Measurements from ENCODE around the gene GPX3.

Gene GPX3

DNA sequence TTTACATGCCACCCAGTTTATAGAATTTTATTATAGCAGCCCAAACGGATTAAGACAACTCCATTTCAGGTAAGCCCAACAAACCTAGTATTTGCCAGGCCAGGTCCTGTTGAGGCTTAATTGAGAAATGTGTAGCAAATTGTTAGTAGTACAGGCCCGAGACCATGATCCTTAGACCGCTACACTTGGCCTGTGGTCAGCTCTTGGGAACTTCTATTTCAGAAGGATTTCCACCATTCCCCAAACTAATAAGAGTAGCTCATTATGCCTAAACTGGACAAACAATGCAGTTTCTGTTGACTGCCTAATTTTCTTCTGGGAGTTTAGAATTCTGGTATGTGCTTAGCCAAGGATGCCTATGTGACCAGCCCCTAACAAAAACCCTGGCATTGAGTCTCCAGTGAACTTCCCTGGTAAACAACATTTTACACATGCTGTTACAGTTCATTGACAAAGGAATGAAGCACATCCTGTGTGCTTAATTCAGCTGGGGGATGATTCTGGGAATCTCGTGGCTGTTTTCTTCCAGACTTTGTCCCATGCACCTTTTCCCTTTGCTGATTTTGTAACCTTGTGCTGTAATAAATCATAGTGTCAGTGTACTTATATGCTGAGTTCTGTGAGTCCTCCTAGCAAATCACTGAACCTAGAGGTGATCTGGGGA lies 5.6 kb upstream of the GPX3 start:
- DNase-seq = no peak

DNA sequence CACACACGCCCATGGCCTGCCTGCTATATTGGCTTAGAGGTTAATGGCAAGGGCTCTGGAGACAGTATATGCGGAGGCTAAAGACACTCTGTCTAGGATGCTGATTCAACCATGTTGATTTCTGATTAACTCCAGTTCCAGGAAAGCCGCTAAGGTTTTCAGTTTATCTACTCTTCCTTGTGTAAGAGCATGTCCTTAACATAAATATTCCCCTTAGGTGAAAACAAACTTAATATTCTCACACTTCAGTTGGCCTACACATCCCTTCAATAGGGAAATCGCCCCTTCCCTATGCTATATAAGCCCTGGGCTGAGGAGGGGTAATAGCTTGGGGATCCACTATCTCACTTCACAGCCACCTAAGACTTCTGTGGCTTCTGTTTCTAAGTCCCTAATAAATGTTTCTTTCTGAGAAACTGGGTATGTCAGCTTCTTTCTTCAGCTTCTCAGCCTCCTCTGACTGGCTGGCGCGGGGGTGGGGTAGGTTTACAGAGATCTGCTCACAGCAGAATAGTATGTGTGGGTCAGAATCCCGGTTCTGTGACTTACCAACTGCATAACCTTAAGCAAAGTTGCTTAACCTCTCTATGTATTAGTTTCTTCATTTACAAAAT lies 4.3 kb upstream of the GPX3 start:
- no peak for DNase-seq

DNA sequence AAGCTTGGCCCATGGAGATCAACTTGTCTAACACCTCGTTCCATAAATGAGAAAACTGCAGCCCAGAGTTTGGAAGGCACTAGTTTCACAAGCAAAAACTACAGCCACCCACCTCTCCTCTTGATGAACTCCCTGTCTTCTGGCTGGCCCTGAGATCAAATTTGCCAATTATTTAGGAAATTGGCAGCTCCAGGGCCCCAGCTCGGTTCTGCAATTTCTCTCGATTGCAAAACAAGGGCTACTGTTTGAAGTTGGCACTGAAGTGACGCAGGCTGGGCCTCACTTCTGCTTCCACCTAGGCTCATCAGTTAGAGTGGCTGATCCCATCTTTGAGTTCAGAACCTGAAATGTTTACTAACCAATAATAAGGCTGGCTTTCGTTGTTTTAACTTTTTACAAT lies 3.7 kb upstream of the GPX3 start:
- DNase-seq = no peak

DNA sequence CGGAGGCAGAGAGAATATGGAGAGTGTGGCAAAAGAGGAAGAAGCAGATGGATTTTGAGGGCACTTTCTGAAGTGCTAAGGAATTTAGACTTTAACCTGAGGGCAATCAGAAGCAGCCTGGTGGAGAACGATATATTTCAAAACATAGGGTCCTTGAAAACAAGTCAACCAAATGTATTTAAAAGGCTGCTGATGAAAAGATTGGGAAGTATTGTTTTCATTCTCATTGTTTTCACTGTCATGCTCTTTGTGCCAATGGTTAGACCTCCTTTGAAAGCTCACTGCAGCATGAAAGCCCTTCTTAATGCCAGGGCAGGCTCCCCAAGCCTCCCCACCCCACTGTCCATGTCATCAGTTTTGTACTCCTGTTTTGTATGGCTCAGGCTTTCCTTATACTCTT lies 2.5 kb upstream of the GPX3 start:
- DNase-seq = no peak

DNA sequence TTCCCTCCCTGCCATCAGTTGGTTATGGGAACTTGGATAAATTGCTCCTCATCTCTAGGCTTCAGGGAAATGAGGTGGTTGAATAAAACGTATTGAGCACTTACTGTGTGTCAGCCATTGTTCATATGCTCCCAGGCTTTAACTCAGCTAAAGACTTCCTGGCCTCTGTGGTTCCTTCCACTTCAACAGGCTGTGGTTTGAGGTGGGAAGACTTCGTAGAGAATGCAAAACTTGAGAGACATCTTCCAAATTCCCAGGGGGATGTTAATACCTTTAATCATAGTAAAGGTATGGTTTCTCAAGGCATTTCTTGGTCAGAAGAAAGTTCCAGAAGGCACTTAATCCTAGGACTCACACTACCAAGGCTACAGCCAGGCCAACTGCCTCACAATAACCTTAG lies 1.5 kb upstream of the GPX3 start:
- DNase-seq = no peak

DNA sequence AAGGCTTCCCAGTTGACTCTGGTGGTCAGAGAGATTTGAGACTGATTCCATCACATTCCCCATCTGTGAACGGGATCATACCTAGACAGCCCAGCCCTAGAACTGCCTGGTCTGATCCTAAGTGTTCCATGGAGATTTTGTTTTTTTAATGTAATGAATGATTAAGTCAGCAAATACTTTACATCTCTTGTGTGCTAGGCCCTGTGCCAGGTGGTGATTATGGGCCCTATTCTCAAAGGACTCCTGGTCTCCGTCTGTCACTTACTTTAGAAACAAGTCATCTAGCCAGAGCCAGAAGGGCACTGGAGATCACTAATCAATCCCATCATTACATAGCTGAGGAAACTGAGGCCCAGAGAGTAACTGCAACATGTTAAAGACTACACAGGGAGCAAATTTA lies 1.1 kb upstream of the GPX3 start:
- no peak for DNase-seq

DNA sequence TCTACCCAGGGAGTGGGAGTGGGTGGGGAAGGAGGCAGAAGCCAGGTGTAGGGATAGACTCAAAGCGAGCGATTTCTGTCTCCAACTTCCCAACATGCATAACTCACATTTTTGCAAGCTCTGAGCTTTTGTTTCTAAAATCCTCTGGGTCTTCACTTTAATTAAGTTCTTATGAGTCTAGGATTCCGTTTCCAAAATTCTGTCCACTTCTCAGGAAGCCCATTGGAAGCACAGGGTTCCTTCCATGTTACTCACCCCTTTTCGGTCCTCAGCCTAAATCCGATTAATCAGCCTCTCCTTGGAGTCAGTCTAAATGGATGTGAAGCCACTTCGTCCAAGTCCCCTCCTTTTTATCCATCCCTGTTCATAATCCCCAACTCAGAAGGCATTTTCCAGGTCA lies 1.4 kb downstream of the GPX3 start:
- no peak for DNase-seq

DNA sequence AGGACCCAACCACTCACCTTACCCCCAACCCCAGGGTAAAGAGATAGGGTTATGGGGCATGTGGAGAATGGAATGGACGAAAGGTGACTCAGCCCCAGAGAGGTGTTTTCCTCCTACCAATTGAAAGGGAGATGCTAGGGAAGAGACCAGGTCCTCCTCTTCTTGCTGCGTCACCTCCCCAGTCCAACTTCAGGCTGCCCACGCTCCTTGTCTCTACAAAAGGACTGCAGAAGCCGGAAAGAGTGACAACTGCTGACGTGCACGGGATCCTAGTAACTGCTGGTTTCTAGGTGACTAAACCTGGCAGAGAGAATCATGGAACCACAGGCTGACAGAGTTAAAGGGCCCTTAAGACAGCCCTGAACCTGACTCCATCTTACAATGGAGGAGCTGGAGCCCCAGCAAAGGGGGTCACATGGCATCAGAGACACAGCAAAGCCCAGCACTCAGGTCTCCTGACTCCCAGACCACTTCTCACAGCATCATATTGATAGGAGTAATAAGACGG lies 2.2 kb downstream of the GPX3 start:
- no peak for DNase-seq

DNA sequence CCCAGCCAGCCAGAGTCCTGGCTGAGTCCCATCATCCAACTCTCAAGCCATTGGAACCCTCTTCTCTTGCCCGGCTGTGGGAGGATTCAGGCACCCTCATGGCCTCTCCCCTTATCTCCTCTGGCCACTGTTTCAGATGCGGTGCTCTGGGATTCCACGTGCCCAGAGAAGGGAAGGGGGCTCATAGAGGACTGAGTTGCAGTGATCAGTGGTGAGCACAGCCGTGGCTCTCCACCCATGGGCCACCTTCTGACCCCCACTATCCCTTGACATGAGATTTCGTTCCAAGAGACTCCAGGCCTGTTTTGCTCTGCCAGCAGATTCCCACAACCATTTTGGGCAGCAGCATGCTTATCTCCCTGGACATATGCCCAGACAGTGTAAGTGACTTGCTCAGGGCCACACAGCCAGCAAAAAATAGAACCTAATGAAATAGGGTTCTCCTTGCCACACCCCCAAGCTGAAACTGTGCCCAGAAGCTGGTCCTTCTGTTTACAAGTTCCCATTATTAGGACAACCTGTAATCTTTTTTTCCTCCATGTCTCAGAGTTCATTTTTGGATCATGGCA lies 2.7 kb downstream of the GPX3 start:
- DNase-seq = no peak

DNA sequence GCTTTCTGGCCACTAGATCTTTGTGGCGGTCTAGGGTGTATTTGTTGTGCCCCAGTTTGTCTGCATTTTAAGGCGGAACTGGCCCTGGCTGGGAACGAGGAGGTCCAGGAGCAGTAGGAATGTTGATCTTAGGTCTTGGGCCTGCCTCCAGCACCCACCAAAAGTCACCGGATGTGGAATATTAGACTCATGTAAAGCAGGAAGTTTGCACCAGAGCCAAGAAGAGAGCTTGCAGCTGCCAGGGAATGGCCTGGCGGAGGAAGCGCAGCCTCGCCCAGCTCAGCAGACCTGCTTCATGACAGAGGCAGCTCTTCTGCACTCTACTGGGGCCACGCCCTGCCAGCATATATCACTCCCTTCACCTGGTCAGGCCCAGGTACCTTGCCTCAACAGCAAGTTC lies 3.3 kb downstream of the GPX3 start:
- DNase-seq = no peak

DNA sequence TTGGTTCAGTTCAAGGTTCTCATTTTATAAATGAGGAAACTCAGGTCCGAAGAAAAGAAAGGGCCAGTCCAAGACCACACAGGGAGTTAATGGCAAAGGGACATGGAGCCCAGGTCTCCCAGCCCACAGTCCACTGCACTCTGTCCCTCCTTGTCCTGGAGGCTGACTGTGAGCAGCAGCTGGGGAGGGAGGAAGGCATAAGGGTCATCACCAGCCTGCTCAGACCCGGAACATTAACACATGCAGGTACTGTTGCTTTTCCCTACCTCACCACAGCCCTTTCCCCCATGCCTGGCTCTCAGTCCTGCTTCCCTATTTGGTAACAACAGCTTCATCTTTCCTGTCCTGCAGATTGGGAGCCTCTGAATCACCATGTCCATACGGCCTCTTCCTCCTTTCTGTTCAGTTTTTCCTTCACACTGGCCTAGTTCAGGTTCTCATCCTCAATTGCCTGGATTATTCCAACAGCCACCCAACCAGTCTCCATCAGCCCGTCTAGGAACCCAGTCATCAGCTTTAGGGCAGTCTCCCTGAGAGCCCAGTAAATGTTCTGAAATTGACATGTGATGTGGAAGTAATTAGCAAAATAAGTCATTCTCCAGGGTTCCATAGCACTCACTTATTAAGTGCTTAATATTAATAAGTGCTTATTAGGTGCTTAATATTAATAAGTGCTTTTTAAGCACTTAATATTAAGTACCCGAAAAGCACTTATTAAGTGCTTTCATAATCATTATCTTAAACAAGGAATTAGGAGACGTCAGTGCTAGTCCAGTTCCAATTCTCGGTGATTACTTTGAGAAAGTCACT lies 4.3 kb downstream of the GPX3 start:
- no peak for DNase-seq

DNA sequence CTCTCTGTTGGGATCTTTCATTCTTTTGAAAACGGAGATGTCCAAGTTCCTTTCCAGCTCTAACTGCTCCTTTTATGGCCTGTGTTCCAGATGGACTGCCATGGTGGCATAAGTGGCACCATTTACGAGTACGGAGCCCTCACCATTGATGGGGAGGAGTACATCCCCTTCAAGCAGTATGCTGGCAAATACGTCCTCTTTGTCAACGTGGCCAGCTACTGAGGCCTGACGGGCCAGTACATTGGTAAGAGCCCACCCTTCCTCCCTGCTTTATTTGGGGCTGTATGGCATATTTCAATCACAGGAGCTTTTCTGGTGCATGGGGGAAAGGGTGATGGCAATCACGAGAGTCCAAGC lies 4.8 kb downstream of the GPX3 start:
- DNase-seq = no peak

DNA sequence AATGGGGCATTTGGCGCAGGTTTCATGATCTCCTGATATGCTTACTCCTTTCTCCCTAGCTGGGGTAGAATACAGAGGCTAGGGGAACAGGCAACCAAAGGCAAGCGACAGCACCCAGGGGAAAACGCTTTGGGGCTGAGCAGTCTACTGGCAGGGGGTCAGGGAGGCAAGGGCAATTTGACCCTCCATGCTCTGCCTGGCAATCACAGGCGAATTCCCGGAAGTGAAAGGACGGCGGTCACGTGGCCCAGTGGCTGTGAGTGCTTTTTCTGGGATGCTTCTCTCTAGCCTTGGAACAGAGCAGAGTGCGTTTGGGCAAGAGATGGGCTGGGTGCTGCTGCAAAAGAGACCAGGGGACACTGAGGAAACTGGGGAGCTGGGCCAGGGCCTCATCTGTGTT lies 5.7 kb downstream of the GPX3 start:
- DNase-seq = no peak

DNA sequence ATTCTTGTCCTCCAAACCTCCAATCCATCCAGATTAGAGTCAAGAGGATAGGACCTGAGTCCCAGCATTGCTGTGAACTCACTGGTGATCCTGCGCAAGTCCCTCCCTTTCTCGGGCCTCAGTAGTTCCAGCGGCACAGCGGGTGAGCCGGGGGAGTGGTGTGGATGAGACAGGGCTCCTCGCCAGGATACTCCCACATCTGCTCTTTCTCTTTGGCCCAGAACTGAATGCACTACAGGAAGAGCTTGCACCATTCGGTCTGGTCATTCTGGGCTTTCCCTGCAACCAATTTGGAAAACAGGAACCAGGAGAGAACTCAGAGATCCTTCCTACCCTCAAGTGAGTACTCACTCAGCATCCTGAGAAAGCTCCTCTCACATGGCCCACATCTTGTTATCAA lies 6.3 kb downstream of the GPX3 start:
- DNase-seq = no peak

DNA sequence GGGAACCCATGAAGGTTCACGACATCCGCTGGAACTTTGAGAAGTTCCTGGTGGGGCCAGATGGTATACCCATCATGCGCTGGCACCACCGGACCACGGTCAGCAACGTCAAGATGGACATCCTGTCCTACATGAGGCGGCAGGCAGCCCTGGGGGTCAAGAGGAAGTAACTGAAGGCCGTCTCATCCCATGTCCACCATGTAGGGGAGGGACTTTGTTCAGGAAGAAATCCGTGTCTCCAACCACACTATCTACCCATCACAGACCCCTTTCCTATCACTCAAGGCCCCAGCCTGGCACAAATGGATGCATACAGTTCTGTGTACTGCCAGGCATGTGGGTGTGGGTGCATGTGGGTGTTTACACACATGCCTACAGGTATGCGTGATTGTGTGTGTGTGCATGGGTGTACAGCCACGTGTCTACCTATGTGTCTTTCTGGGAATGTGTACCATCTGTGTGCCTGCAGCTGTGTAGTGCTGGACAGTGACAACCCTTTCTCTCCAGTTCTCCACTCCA lies 7.6 kb downstream of the GPX3 start:
- DNase-seq = no peak

DNA sequence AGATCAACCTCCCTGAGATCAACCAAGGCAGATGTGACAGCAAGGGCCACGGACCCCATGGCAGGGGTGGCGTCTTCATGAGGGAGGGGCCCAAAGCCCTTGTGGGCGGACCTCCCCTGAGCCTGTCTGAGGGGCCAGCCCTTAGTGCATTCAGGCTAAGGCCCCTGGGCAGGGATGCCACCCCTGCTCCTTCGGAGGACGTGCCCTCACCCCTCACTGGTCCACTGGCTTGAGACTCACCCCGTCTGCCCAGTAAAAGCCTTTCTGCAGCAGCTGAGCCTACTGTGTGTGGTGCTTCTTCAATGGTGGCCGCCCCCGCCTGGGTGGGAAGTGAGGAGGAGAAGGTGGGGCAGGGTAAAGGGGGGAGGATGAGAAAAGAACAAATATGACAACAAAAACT lies 8.3 kb downstream of the GPX3 start:
- DNase-seq = no peak

DNA sequence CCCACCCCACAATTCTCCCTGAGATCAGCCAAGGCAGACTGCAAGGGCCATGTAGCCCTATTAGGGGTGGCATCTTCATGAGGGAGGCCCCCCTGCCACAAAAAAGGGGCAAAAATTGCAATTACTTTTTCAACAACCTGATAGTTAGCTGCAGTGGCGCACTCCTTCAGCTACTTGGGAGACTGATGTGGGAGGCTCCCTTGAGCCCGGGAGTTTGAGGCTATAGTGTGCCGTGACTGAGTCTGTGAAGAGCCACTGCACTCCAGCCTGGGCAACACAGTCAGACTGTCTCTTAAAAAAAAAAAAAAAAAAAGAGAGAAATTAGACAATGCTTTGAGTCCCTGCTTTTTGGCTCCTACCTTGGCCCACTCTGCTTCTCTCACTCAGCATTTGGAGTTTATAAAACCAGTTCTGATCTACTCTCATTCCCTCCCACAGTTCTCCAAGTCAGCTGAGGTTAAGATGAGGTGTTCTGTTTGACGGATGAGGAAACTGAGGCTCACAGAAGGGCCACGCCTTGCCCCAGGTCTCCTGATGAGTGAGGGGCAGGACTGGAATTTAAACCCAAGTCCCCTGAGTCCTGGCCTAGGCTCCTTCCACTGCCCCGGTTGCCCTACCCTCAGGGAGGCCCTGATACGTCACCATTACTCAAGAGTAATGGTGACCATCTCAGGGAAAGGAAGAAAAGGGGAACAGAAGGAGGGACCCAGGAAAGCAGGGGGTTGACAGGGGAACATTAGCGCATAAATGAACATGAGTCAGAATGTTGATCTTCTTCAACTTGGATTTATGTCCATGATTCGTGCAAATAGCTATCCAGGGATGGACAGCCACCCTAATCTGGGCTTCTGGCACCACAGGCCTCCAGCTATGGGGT lies 9.0 kb downstream of the GPX3 start:
- no peak for DNase-seq

DNA sequence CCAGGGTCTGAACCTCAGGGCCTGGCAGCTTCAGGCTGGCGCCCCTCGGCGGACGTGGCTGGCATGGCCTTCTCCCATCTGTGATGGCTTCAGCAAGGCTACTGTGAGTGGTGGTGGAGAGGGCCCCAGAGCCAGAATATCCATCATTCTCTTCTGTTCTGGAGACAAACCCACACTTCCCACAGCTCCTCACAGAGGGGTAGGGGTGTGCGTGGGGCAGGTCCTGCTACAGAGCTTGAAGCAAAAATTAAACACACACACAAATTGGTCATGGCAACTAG lies 9.6 kb downstream of the GPX3 start:
- DNase-seq = no peak

DNA sequence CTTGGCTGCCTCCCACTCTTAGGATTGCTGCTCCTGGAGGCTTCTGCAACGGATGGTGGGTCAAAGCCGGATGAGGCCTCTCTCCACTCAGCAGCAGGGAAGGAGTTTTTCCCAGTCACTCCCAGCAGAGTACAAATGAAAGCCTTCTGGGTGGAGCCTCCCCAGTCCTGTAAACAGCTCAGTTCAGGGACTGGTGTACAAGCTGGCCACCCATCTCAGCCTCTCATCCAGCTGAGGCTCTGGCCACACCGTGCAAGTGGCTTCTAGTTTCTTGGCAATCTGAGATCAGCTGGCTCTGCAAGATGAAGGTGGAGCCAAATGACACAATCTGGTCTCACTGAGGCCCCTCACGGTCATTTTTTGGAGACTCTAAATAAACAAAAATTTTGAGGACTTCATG lies 10.0 kb downstream of the GPX3 start:
- DNase-seq = no peak

DNA sequence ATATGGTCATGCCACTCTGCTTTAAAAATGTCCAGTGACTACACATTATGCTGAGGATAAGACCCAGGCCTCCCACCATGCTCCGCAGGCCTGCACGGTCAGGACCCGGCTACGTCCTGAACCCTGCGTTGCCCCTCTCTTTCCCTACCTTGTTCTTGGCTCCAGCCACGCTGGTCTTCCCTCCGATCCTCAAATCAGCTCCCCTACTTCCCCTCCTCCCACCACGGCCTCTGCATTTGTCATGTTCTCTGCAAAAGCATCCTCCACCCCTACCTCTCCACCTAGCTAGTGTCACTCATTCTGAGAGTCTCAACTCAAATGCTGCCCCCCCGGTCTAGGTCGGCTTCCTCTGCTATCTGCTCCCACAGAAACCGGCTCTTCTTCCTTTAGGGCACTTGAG lies 11.2 kb downstream of the GPX3 start:
- no peak for DNase-seq

DNA sequence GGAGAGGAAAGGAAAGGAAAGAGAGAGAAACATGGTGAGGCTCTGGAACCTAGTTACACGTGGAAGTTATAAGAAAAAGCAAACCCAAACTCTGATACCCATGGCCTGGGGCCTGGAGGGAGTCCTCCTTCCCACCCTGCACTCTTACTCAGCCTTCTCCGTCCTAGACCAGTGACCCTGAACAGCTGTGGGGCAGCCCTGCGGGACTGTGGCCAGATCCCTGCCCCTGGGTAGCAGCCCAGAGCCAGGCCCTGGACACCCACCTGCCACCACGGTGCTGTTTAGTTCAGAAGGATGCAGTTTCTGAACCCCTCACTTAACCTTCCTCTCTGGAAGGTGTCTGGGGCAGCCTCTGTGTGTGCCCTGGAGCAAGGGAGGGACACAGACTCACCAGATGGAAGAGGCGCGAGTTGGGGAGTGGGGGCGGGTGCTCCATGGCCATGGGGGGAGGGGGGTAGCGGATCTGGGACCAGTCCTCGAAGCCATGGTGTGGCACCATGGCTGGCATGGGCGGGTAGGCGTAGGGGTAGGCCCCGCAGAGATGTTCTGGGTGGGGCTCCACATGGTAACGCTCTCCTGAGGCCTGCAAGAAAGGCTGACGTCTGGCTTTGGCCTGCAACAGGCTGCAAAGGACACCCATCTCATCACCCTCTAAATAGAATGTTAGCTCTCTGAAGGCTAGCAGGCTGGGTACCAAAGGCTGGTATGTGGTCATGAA lies 13.0 kb downstream of the GPX3 start:
- no peak for DNase-seq

Data from NCI-H1694 (cell line).